SK-N-SH treated with all-trans-retinoic acid at 6 μM for 48 hours (cell line): ENCODE data around the gene ACADSB.

Source experiments
- ARNTL ChIP-seq: fragments of 450-650 bp; formaldehyde crosslinking; IDR thresholded peaks from 2 replicates; pipeline ENCODE4 v1.5.0; 2020; ENCODE audit warnings: low read depth, mild to moderate bottlenecking, moderate library complexity, borderline replicate concordance
- CREB5 ChIP-seq: fragments of 250-450 bp; sonication (Bioruptor Pico); IDR thresholded peaks from 2 replicates; pipeline ENCODE4 v1.5.1; 2020; ENCODE audit warnings: low read depth, mild to moderate bottlenecking, moderate library complexity
- ISL1 ChIP-seq: fragments of 250-450 bp; sonication (Bioruptor Pico); IDR thresholded peaks from 2 replicates; pipeline ENCODE4 v2.1.2; 2022; ENCODE audit warnings: mild to moderate bottlenecking, moderate library complexity
- OSR1 ChIP-seq: fragments of 250-450 bp; sonication (Bioruptor Pico); IDR thresholded peaks from 2 replicates; pipeline ENCODE4 v1.8.0; 2022; ENCODE audit warnings: moderate library complexity, mild to moderate bottlenecking, inconsistent platforms
- PATZ1 ChIP-seq: fragments of 250-450 bp; sonication (Bioruptor Pico); IDR thresholded peaks from 2 replicates; pipeline ENCODE4 v1.8.0; 2020; ENCODE audit warnings: mild to moderate bottlenecking, moderate library complexity, borderline replicate concordance
- PPARA ChIP-seq: fragments of 250-450 bp; sonication (Bioruptor Pico); IDR thresholded peaks from 2 replicates; pipeline ENCODE4 v1.5.0; 2020; ENCODE audit warnings: mild to moderate bottlenecking, borderline replicate concordance
- RARB ChIP-seq: fragments of 250-450 bp; sonication (Bioruptor Pico); IDR thresholded peaks from 2 replicates; pipeline ENCODE4 v1.8.0; 2021; ENCODE audit warnings: mild to moderate bottlenecking, moderate library complexity
- SNAI2 ChIP-seq: fragments of 250-450 bp; sonication (Bioruptor Pico); IDR thresholded peaks from 2 replicates; pipeline ENCODE4 v1.5.0; 2020; ENCODE audit warnings: mild to moderate bottlenecking, moderate library complexity
- ZFP3 ChIP-seq: fragments of 250-450 bp; sonication (Bioruptor Pico); IDR thresholded peaks from 2 replicates; pipeline ENCODE4 v1.5.0; 2020; ENCODE audit warnings: mild to moderate bottlenecking, moderate library complexity
- ZFP30 ChIP-seq: fragments of 450-650 bp; formaldehyde crosslinking; IDR thresholded peaks from 2 replicates; pipeline ENCODE4 v1.5.0; 2022; ENCODE audit warnings: mild to moderate bottlenecking, moderate library complexity
- ZNF565 ChIP-seq: fragments of 450-650 bp; formaldehyde crosslinking; conservative IDR thresholded peaks from 2 replicates; pipeline ENCODE4 v1.5.0; 2020; ENCODE audit warnings: low read depth, mild to moderate bottlenecking, moderate library complexity
- ZNF70 ChIP-seq: fragments of 450-650 bp; formaldehyde crosslinking; IDR thresholded peaks from 2 replicates; pipeline ENCODE4 v1.5.0; 2020; ENCODE audit warnings: mild to moderate bottlenecking, moderate library complexity

GRCh38 chr10:123087786-123088185 is 79.0 kb downstream of the ACADSB start:
- no peak for TF ChIP-seq CREB5 (CRISPR knock-in tag)
- no peak for TF ChIP-seq SNAI2 (CRISPR knock-in tag)
- no peak for TF ChIP-seq PATZ1 (CRISPR knock-in tag)
- TF ChIP-seq OSR1, result no peak
- TF ChIP-seq ZFP30, result no peak
- TF ChIP-seq ZNF70 (CRISPR knock-in tag), result no peak
- TF ChIP-seq ZFP3 (CRISPR knock-in tag), result no peak
- no peak for TF ChIP-seq ARNTL
- TF ChIP-seq RARB, result no peak
- no peak for TF ChIP-seq ZNF565 (CRISPR knock-in tag)
- TF ChIP-seq ISL1 (CRISPR knock-in tag), result no peak
- TF ChIP-seq PPARA (CRISPR knock-in tag), result no peak
